Uterus (tissue), 2 donors: ENCODE results near the gene RBBP8.

Experiments used
- CTCF ChIP-seq, 4 experiments: fragments of 200-600 bp in 2 of 4; fragments of 450-650 bp in 2 of 4; sonication (generic) in 2 of 4; IDR thresholded peaks; one replicate each; pipeline ENCODE4 v1.5.1; 2016 to 2019; ENCODE audit warnings: antibody characterized with exemption in 4 of 4, mild to moderate bottlenecking in 2 of 4, moderate library complexity in 1 of 4
- POLR2A ChIP-seq, 2 donors: fragments of 450-650 bp; IDR thresholded peaks; one replicate each; pipeline ENCODE4 v1.6.1; 2016; ENCODE audit warnings: antibody characterized with exemption in 2 of 2, mild to moderate bottlenecking in 1 of 2, moderate library complexity in 1 of 2

- TF ChIP-seq CTCF (IDR thresholded peaks at IDR 0.05) = no peak
- TF ChIP-seq POLR2A (IDR thresholded peaks at IDR 0.05) = no peak
These were observed 66.5 kb downstream of the RBBP8 start for GRCh38 chr18:22999647-23000046.
